GM12872 (cell line): ENCODE data around the gene RNF220.

Experiments
- CTCF ChIP-seq: IDR thresholded peaks from 3 replicates; pipeline ENCODE4 v1.5.1; 2011; ENCODE audit warnings: low read depth, mild to moderate bottlenecking, low read length, moderate library complexity; ENCODE audit not compliant: insufficient read depth

Gene RNF220

GRCh38 chr1:44576456-44577150 lies 171.5 kb downstream of the RNF220 start:
- no peak for TF ChIP-seq CTCF

GRCh38 chr1:44581205-44581604 lies 176.2 kb downstream of the RNF220 start:
- no peak for TF ChIP-seq CTCF

GRCh38 chr1:44584167-44584566 lies 179.1 kb downstream of the RNF220 start:
- TF ChIP-seq CTCF, result no peak

GRCh38 chr1:44585315-44585920 lies 180.4 kb downstream of the RNF220 start:
- TF ChIP-seq CTCF, result no peak

GRCh38 chr1:44587796-44588460 lies 182.9 kb downstream of the RNF220 start:
- TF ChIP-seq CTCF, result no peak

GRCh38 chr1:44588551-44589210 lies 183.6 kb downstream of the RNF220 start:
- TF ChIP-seq CTCF, result no peak

- no peak for TF ChIP-seq CTCF
These were observed 185.4 kb downstream of the RNF220 start for GRCh38 chr1:44590475-44590874.
